Stimulated activated naive CD8-positive, alpha-beta T cell treated with anti-CD3 and anti-CD28 coated beads, Interleukin-15, Interleukin-2, amounts not matched to agents 100 U/mL and 50 U/mL, for 24 hours (primary cell): Measurements from ENCODE around the gene SEMA4D.

Experiments used
- ATAC-seq: fragments of 150-1000 bp; cut with Tn5 transposase; one replicate; pipeline ENCODE4 v1.10.0; 2021
- DNase-seq: peaks from one replicate; pipeline ENCODE4 v3.0.0; 2021

SEMA4D gene

DNA sequence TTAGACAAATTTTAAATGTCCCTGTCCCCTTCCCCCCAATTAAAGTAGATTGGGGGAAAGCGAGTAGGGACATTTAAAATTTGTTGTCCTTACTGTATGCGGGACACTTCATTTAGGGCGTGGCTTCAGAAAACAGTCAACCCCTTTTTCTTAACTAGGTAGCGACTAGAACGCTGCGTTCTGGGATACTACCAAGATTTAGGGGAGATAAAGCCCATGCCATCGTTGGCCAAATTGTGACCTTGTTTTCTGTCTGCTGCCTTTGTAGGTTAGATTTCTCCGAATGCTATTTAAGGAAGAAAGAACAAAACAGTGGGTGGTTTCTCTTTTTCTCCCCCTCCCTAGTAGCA, 185.7 kb downstream of the SEMA4D start:
- DNase-seq, result no peak
- ATAC-seq, result no peak

DNA sequence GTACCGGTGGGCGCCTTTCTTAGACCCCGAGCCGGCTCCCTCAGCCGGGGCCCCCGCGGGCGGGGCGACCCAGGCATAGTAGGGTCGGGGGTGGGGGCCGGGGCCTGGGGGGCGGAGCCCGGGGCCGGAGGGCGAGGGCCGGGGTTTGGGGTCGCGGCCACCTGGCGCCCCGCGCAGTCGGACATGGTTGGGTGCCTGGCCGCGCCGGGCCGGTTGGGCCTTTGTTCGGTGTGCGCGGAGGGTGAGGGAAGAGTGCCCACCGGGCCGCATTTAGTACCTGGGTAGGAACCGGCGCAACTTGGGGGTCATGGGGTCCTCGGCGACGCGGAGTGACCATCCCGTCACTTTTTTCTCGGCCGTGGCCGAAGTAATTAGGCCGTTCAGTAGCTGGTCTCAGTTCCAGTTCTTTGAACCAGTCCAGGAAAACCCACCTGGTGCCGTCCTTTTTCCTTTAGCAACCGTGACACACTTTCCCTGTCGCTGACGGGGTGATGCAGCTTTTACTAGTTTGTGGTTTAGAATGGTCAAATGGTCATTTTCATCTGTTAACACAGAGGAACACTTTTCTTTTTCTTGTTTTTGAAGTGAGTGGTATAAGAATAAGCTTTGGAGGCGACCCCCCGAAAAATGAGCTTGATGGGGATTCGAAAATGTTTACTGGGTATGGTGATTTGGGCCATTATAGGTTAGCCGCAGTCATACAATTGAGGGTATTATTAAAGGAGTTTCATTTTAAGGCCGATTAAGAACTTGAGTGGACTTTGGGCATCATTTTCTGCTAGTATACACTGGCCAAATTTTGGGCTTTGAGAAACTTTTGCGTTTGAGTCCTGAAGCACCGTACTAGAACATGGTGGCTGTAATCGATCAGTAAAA, 186.3 kb downstream of the SEMA4D start:
- ATAC-seq (peak; percentile 4), DNase-seq (no peak)
